ENCODE data around the gene SAMD4A.

DNA sequence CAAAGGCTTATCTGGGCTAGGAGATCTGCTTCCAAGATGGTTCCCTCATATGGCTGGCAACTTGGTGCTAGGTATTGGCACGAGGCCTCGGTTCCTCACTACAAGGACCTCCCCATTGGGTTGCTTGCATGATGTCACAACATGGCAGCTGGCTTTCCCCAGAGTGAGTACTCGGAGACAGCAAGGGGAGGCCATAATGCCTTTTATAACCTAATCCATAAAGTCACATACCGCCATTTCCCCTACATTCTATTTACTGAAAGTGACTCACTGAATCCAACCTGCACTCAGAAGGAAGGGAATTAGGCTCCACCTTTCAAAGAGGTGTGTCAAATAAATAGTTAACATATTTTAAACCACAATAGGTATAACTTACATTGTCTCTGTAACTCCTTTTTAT, 130.9 kb downstream of the SAMD4A start:
- TF ChIP-seq CTCF (IDR thresholded peaks at IDR 0.05) (no peak), POLR2A (IDR thresholded peaks at IDR 0.05) (no peak), EP300 (IDR thresholded peaks at IDR 0.05) (no peak)

Measured in stomach (tissue), 4 donors.